ENCODE measurements around the gene FXYD5.

Gene FXYD5

DNA sequence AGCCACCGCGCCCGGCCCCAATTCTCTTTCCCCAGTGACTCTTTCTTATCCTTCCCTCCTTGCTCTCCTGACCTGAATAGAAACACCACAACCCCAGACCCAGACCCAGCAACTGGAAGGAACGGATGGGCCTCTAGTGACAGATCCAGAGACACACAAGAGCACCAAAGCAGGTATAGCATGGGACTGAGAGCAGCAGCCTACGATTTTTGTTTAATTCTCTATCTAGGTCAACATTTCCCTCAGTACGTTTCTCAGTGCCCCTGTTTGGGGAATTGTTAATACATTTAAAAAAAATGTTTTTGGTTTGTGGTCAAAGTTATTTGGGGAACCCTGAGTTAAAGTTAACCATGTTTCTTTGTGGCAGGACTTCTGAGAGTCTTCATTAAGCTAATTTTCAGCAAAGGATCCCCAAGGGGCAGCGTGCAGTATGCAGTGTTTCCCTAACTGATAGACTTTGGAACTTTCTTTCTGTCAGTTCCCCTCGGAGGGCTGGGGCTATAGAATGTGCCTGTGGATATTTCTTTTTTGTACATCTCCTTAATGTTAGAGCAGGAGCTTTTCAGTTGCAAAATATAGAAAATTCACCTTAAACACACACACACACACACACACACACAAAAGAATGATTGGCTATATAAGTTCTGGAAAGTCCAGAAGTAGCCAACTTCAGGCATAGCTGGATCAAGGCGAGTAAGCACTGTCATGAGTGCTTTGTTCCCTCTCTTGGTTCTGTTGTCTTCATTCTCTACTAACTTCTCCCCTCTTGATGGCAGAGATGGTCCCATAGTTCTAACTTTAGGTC lies 6.3 kb downstream of the FXYD5 start:
- no peak for DNase-seq

DNA sequence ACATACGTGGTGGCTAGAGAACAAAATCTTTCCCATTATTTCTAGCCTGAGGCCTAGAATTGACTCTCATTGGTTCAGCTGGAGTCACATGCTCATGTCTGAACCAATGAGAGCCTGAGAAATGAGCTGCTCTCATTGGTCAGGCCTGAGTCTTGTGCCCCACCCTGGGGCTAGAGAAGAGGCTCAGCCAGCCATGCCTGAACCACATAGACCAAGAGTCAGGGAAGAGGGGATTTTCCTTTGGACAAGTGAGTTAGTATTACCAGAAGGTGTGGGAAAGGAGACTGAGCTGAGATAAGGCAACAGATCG lies 6.9 kb downstream of the FXYD5 start:
- no peak for DNase-seq

DNA sequence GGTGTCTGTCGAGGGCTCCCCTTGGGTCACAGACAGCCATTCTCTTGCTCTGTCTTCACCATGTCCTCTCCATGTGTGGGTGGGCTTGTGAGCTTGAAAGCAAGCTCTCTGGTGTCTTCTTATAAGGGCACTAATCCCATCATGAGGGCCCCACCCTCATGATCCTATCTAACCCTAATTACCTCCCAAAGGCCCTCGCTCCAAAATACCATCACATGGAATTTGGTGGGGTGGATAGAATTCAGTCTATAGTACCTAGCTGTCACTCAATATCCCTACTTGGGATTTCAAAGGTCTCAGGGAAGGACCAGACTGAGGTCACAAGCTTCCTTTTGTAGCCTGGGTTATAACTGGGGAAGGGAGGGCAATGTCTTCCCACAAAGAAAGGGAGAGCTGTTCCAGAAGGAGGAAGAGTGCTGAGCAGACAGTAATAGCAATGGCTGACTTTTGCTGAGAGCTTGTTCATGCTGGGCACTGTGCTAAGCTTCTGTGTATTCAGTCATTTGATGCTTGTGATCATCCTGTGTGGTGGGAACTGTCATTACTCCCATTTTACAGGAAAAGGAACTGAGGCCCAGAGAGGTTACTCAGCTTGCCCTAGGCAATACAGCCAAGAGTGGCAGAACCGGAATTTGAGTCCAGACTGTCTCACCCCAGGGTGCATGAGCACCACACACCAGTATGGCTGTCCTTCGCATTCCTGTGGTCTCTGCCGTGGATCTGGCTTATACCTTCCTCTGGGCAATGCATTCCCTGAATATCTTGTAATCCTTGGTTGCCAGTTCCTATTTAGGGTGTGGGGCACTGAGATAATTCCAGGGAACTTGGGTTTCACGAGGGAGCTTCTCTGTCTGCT lies 8.2 kb downstream of the FXYD5 start:
- no peak for DNase-seq

DNA sequence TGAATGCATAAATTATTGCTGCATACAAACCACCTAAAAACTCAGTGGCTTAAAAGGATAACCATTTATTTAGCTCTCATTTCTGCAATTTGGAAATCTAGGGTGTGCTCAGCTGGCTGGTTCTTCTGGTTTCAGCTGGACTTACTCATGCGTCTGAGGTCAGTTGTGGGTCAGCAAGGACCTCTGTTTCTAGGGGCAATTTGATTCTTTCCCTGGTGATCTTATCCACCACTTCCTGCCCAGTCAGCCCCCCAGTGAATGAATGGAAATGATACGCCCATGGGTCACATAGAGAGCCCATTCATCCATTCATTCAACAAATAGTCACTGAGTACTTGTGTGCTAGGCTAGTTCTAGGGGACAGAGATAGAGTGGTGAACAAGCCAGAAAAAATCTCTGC lies 9.9 kb downstream of the FXYD5 start:
- DNase-seq: no peak

DNA sequence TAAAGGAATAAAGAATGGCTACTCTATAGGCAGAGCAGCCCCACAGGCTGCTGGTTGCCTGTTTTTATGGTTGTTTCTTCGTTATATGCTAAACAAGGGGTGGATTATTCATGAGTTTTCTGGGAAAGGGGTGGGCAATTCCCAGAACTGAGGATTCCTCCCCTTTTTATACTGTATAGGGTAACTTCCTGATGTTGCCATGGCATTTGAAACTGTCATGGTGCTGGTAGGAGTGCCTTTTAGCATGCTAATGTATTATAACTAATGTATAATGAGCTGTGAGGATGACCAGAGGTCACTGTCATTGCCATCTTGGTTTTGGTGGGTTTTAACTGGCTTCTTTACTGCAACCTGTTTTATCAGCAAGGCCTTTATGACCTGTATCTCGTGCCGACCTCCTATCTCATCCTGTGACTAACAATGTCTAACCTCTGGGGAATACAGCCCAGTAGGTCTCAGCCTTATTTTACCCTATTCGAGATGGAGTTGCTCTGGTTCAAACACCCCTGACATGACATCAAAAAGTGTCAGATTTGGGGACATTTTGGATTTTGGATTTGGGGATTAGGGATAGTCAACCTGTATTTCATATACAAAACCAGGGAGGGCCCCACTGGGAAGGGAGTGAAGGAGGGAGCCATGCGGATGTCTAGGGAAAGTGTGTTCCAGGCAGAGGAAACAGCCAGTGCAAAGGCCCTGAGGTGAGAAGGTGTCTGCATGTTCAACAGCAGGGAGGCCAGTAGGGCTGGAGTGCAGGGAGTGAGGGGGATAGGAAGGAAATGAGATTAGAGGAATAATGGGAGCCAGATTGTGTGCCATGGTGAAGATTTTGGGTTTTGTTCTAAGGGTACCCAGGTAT lies 10.9 kb downstream of the FXYD5 start:
- no peak for DNase-seq

DNA sequence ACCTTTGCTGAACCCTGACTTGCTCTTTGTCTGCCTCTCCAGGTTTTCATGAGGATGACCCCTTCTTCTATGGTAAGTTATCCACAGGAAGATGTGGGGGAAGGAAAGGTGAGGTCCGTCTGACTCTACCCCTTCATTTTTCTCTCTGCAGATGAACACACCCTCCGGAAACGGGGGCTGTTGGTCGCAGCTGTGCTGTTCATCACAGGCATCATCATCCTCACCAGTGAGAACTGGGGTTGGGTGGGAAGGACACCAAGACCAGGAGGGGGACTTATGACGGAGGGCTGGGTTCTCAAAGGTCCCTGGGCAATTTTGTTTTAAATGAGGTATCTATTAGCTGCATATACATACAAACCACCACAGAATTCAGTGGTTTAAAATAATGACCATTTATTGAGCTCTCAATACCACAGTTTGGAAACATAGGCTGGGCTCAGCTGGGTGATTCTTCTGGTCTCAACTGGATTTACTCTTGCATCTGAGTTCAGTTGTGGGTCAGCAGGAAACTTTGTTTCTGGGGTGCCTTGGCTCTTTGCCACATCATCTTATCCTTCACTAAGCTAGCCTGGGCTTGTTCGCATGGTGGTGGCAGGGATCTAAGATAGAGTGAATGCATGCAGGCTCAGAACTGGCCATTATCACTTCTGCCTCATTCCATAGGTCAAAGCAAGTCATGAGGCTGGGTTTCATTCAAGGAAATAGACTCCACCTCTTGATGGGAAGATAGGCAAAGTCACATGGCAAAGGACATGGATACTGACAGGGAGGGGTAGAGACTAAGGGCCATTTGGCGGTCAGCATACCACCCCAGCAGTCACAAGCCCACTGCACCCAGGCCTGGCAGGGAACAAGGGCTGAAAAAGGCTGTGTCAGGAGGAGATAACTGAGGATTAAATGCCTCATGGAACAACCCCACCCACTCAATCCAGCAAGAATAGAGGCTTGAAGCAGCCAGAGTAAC lies 11.8 kb downstream of the FXYD5 start:
- no peak for DNase-seq

DNA sequence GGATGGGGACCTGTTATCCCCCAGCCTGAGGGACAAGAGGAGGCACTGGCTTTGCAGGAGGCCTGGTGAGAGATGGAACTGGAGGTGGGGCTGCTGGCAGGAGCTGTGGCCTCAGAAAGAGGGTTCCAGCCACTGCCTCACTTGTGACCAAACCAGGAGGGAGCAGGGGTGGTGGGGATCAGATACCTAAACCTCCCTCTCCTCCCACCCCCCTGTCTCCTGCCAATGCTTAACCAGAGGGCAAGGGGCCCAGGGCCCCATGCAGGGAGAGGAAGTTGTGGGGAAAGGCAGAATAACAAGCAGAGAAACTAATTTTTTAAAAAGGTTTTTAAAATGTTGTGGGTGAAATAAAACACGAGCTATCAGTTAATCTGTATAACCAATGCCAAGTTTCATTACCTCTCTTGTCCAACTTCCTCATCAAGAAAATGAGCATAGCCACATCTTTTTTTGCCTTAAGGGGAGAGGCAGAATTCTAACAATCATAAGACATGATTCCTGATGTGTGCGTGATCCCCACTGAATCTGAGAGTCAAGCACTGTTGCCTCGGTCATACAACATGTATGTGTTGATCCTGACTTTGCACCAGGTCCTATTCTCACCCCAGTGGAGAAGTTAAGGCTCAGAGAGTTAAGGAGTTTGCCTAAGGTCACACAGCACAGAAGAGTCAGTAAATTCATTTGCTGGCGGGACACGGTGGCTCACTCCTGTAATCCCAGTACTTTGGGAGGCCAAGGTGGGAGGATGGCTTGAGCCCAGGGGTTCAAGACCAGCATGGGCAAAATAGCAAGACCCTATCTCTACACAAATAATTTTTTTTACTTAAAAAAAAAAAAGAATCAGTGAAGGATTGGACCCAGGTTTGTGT lies 12.9 kb downstream of the FXYD5 start:
- DNase-seq: no peak

DNA sequence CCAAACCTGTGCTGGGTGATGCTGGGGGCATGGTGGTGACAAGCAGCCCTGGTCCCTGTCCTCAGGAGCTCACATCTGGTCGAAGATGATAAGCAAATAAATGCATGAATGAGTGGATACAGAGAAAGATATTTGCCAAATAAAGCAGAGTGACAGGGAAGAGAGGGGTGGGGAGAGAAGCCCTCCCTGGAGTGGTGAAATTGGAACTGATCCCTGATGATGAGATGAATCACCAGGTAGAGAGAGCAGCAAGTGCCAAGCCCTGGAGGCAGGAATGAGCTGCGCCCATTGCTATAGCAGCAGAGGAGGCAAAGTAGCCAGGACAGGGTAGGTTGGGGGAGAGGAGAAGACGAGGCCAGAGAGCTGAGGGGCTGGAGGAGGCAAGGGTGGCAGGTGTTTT lies 13.7 kb downstream of the FXYD5 start:
- no peak for DNase-seq

DNA sequence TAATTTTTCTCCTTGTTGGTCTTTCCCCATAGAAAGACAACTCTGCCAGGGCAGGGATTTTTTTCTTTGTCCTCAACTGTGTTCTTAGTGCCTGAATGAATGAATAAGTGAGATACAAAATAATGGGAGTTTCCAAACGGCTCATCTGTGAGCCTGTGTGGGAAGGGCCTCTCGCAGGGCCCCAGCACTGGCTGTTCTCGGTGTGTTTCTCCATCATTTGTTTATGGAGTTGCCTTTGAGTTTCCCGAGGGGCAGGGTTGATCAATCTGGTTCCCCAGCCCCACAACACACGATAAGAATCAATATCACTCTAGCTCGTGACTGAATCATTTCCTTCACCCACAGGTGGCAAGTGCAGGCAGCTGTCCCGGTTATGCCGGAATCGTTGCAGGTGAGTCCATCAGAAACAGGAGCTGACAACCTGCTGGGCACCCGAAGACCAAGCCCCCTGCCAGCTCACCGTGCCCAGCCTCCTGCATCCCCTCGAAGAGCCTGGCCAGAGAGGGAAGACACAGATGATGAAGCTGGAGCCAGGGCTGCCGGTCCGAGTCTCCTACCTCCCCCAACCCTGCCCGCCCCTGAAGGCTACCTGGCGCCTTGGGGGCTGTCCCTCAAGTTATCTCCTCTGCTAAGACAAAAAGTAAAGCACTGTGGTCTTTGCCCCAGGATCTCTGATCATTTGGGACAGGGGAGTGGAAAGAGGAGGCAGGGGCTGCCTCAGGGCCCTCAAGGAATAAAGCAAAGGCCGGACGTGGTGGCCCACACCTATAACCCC lies 14.9 kb downstream of the FXYD5 start:
- no peak for DNase-seq

DNA sequence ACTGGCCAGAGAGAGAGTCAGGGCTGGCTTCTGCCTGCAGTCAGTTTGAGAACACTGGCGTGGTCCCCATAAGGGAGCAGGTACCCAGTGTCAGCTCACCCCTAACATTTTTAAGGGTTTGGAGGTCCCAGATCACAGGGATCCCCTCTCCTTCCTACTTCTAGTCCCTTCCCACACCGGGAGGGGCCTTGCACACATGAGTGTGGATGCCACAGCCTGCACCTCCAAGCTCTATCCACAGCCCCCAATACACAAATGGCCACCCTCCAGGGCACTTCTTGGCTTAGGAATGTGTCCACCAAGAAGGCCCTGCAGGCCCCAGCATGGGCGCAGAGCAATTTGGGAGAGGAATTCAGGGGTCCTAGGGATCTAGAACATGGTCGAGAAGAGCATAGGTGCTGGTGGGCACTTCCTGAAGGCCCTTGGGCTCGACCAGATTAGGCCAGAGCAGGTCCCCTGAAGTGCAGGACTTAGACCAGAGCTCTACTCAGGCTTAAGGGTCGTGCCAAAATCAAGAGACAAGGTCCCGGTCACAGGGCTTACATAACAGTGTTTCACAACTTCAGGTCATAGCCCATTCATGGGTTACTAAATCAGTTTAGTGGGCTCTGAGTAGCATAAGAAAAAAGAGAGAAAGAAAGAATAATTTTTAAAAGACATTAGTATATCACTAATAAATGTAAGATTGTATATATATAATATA lies 16.0 kb downstream of the FXYD5 start:
- no peak for DNase-seq

DNA sequence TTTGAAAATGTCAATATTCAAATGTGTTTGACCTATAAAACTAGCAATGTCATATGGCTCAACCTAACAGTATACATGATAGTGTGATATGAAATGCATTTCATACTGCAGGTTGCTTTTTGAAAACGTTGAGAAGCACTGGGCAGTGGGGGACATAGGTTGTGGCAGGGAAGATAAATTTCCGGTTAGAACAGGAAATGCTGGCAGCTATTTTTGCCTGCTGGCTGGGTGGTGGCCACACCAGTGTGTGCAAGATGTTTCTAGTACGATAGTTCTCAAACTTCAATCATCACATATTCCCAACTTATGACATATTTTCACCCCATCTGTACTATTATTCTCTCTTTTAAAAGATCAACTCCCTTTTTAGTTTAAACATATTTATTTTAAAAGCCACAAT lies 17.2 kb downstream of the FXYD5 start:
- DNase-seq: no peak

DNA sequence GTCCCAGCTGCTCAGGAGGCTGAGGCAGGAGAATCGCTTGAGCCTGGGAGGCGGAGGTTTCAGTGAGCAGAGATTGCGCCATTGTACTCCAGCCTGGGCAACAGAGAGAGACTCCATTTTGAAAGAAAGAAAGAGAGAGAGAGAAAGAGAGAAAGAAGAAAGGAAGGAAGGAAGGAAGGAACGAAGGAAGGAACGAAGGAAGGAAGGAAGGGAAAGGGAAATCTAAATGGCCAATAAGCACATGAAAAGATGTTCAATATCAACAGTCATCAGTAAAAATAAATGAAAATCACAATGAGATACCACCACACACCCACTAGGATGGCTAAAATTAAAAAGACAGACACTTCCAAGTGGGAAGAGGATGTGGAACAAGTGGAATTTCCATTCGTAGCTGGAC lies 19.7 kb downstream of the FXYD5 start:
- DNase-seq: no peak

DNA sequence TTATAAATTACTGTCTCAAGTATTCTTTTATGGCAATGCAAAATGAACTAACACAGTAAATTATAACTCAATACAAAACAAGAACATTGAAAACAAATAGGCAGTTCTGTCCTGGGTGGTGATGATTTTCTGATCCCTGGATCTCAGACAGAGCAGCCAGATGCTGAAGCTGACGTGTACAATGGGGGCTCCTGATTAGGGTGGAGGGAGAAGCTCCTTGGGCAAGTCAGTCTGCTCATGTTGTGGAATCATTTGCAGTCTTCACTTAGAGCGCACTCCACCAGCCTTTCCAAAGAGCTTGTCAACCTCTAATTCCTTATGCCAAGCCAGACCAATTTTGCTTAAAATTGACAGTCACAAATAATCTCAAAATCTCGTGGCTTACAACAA lies 21.6 kb downstream of the FXYD5 start:
- no peak for DNase-seq

DNA sequence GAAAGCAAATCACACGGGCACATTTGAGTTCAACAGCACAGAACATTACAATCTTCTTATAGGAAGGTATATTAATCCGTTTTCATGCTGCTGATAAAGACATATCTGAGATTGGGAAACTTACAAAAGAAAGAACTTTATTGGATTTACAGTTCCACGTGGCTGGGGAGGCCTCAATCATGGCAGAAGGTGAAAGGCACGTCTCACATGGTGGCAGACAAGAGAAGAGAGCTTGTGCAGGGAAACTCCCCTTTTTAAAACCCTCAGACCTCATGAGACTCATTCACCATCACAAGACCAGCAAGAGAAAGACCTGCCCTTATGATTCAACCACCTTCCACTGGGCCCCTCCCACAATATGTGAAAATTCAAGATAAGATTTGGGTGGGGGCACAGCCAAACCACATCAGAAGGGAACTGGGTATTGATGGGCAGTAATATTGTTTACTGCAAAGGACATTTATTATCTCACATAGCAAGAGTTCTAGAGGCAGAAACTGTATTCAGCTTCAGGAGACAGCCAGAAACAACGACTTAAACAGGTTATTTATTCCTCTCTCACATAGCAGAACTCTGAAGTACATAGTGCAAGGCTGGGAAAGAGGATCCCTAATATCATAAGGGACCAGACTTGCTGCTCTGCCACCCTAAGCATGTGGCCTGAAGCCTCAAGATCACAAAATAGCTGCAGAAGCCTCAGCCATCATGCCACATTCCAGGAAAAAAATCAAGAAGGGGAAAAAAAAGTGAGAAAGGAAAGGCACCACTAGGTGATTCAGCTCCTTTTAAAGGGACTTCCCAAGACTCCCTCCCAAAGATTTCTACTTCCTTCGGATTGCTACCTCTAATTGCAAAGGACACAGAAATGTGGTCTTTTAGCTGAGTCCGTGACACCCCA lies 23.1 kb downstream of the FXYD5 start:
- DNase-seq: no peak

DNA sequence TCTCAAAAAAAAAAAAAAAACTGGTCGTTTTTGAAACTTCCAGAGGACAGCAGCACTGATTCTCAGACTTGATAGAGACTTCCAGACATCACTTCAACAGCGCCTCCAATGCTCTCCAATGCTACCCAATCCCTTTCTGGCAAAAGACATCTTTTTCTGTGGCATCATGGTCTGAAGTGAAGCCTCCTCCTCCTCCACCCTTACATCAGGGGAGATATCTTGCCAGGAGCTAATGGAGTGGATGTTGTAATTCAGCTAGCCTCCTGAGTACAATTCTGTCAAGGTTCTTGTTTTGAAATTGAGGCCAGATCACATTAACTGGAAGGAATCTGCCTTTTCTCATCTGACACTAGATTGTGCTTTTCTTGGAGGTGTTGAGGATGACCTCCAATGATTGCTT lies 24.2 kb downstream of the FXYD5 start:
- DNase-seq: no peak

DNA sequence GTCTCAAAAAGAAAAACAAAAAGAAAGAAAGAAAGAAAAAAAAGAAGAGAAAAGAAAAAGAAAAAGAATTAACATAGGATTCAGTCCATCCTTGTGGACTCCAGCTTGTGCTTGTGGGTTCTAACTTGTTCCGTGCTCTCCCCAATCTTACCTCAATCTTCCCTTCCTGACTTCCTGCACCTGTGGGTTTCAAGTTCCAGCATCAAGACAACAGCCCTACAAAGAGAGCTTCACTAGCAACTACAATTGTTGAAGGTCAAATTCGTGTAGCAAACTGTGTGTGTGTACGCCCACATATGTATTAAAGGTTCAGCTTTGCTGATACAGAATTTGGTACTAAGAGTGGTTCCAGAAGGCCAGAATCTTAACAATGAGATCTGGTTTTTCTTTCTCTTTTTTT lies 25.3 kb downstream of the FXYD5 start:
- no peak for DNase-seq

DNA sequence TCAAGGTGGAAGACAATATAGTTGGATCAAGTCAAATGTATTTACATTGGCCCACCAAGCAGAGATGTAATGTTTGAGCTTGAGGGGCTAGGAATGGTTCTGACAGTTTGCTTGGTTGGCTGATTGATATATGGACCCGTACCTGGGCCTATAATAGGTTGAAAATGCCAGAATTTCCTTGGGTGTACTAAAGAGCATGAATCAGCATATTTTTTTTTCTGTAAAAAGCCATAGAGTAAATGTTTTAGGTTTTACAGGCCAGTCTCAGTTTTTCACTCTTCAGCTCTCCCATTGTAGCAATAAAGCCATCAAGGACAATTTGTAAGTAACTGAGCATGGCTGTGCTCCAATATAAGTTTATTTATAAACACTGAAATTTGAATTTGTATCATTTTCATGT lies 26.9 kb downstream of the FXYD5 start:
- no peak for DNase-seq

DNA sequence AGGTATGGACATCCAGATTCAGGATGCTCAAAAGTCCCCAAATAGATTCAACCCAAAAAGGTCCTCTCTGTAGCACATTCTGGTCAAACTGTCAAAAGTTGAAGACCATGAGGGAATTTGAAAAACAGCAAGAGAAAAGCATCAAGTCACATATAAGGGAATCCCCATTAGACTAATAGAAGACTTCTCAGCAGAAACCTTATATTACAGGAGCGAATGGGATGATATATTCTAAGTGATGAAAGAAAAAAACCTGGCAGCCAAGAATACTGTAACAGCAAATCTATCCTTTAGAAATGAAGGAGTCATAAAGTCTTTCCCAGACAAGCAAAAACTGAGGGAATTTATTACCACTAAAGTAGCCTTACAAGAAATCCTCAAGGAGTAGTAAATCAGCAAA lies 29.7 kb downstream of the FXYD5 start:
- no peak for DNase-seq

DNA sequence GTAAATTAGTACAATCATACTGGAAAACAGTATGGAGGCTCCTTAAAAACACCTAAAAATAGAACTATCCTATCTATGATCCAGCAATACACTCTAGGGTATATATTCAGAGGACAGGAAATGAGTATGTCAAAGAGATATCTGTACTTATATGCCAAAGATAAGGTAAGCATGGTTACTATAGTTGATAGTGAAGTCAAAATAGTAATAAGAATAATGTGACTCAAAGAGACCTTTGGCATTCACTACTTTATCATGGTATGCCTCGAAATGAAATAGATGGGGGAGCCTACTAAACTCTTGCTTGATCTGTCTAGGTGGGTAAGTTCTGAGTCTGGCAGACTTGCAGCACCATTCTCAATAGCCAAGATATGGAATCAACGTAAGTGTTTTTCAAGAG lies 30.3 kb downstream of the FXYD5 start:
- no peak for DNase-seq
